Measurements from ENCODE around the gene MICAL3.

- TF ChIP-seq USF2 (IDR thresholded peaks at IDR 0.05; ENCODE audit: low read length) = no peak
- no peak for TF ChIP-seq POLR2AphosphoS5 (IDR thresholded peaks at IDR 0.05; ENCODE audit: low read depth, low read length)
- TF ChIP-seq CTCF (IDR thresholded peaks at IDR 0.05; ENCODE audit: control extremely low read depth in 1 of 3, insufficient read depth in 1 of 3, low read depth in 1 of 3, low read length in 3 of 3) = no peak
These were observed 164.0 kb downstream of the MICAL3 start for GRCh38 chr22:17860220-17860965.
